ENCODE measurements around the gene RNU6-8. TPM values are rescaled to one million over a fixed set of nuclear protein-coding genes. Genes with fewer than 3 reads are reported as not detected.

RNU6-8 gene
- total RNA-seq, 4 donors from 2014 or later = not detected

GRCh38 chr14:32211068-32211404 lies 8.0 kb upstream of the RNU6-8 start:
- 94 to 96% methylated on average over 3 of the region's 3 CpGs for WGBS, 2 donors
- no peak for TF ChIP-seq POLR2A (IDR thresholded peaks at IDR 0.05)

DNA sequence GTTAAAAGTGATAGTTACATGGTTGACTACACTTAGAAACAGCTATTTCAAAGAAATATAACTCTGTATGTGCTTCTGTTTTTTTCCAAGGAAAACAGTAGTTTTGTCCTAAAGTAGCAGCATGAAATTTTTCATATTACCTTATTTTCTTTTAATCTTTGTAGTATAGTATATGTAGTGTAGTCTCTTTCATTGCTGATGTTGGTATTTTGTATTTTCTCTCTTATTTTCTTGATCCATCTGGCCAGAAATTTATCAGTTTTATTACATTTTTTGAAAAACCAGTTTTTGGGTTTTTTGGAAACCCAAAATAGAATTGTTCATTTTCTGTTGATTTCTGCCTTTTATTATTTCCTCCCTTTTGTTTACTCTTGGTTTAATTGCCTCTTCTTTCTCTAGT lies 6.4 kb upstream of the RNU6-8 start:
- no peak for DNase-seq (ENCODE audit: low spot score in 2 of 2)
- intact Hi-C loops (cut with DNase I; ENCODE audit: low total_unique reads) = no loop called here
- TF ChIP-seq POLR2A (IDR thresholded peaks at IDR 0.05) (no peak), CTCF (IDR thresholded peaks at IDR 0.05) (no peak)

More at GRCh38 chr14:32211068-32211404, 8.0 kb upstream of the RNU6-8 start:
- DNase-seq (ENCODE audit: low spot score in 2 of 2) = no peak
- intact Hi-C loops (cut with DNase I; ENCODE audit: low total_unique reads) = no loop called here
- H3K4me3 ChIP-seq (ENCODE audit: low read depth, poor library complexity, severe bottlenecking) = no peak overlapping the region

GRCh38 chr14:32208490-32208889 lies 5.4 kb upstream of the RNU6-8 start:
- DNase-seq (ENCODE audit: low spot score in 2 of 2) = no peak
- no peak for TF ChIP-seq POLR2A (IDR thresholded peaks at IDR 0.05)
- no peak for TF ChIP-seq CTCF (IDR thresholded peaks at IDR 0.05)
- no peak overlapping the region for H3K4me3 ChIP-seq (ENCODE audit: low read depth, poor library complexity, severe bottlenecking)
- 54 to 56% methylated on average over 3 of the region's 3 CpGs for WGBS, 2 donors
- intact Hi-C loops (cut with DNase I; ENCODE audit: low total_unique reads) = no loop called here

More for the DNA sequence above, 6.4 kb upstream of the RNU6-8 start:
- H3K4me3 ChIP-seq (ENCODE audit: low read depth, poor library complexity, severe bottlenecking) = no peak overlapping the region

GRCh38 chr14:32206552-32206951 lies 3.5 kb upstream of the RNU6-8 start:
- WGBS, 2 donors = 72 to 76% methylated on average over 2 of the region's 2 CpGs
- DNase-seq (ENCODE audit: low spot score in 2 of 2) = no peak
- no peak for TF ChIP-seq CTCF (IDR thresholded peaks at IDR 0.05)
- TF ChIP-seq POLR2A (IDR thresholded peaks at IDR 0.05) = no peak
- intact Hi-C loops (cut with DNase I; ENCODE audit: low total_unique reads) = no loop called here
- H3K4me3 ChIP-seq (ENCODE audit: low read depth, poor library complexity, severe bottlenecking) = no peak overlapping the region

- intact Hi-C loops (cut with DNase I; ENCODE audit: low total_unique reads) = no loop called here
Measured at GRCh38 chr14:32205984-32206383, 2.9 kb upstream of the RNU6-8 start.

DNA sequence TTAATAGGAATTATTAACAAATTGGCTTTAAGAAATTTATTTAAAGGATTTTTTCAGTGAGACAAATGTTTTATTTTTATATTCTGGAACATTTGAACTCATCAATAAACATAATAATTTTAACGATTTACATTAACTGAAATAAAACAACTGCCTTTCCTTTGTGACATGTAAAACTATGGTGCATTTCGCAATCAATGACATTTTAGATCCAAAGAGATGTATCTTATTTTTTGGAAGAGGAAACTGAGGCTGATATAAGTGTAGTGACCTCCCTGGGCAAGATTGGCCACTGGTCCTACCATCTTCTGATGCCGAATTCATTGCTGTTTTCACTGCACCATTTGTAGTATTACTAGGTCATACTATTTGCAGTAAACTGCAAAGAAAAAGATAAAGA lies 2.5 kb upstream of the RNU6-8 start:
- TF ChIP-seq CTCF (IDR thresholded peaks at IDR 0.05) (no peak), POLR2A (IDR thresholded peaks at IDR 0.05) (no peak)
- WGBS, 2 donors = 92 to 93% methylated on average over 3 of the region's 3 CpGs
- H3K4me3 ChIP-seq (ENCODE audit: low read depth, poor library complexity, severe bottlenecking) = no peak overlapping the region
- intact Hi-C loops (cut with DNase I; ENCODE audit: low total_unique reads) = no loop called here
- DNase-seq (ENCODE audit: low spot score in 2 of 2) = no peak

More at GRCh38 chr14:32205984-32206383, 2.9 kb upstream of the RNU6-8 start:
- no peak for DNase-seq (ENCODE audit: low spot score in 2 of 2)
- H3K4me3 ChIP-seq (ENCODE audit: low read depth, poor library complexity, severe bottlenecking) = no peak overlapping the region
- 67 to 77% methylated on average over 4 of the region's 4 CpGs for WGBS, 2 donors
- TF ChIP-seq POLR2A (IDR thresholded peaks at IDR 0.05) = no peak
- TF ChIP-seq CTCF (IDR thresholded peaks at IDR 0.05) = no peak

All from lower leg skin (tissue), 4 donors.